DMS79 treated with DMSO at 0.1 percent for 48 hours (cell line): Measurements from ENCODE around the gene LARGE1.
A peak's percentile ranks its signal among the peaks of the same experiment; 100 is the strongest.

Experiments
- DNase-seq: peaks from one replicate; lab custom pipeline; 2025; lab: John Stamatoyannopoulos, UW

The LARGE1 gene

GRCh38 chr22:33914131-33914530, 6.1 kb downstream of the LARGE1 start:
- DNase-seq = no peak

GRCh38 chr22:33913188-33913587, 7.1 kb downstream of the LARGE1 start:
- no peak for DNase-seq

DNA sequence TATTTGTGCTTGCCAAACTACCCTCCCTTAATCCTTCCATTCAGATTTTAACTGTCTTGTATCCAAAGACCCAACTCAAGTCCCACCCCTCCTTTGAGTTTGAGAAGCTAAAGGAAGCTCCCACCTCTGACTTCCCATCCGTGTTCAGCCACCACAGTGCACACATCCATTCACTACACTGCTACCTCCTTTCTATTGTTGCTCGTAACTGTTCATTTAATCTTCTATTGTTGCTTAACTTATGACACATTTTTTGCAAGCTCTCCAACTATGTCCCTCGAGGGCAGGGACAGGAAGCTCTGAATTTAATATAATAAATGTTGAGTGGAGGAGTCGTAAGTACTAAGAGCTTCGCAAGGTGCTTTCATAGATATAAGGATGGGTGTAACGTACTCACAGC, 10.4 kb downstream of the LARGE1 start:
- DNase-seq = no peak

DNA sequence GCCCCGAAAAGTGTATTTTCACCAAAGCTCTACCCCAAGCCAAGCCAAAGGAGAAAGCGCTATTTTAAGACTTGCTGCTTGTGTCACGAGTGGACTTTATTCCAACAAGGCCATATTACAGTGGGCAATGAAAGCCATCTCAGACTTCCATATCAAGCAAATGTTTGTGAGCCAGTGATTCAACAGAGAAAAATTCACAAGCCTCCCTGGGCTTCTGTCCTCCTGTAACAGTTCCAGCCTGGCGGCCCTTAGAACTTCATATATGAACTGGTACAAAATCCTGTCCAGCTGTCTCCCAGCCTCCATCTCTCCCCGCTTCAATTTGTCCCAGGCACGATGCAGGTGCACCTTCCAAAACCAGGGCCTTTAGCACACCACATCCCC, 11.2 kb downstream of the LARGE1 start:
- no peak for DNase-seq

- DNase-seq = no peak
These were observed 11.9 kb downstream of the LARGE1 start for GRCh38 chr22:33908171-33909074.

DNA sequence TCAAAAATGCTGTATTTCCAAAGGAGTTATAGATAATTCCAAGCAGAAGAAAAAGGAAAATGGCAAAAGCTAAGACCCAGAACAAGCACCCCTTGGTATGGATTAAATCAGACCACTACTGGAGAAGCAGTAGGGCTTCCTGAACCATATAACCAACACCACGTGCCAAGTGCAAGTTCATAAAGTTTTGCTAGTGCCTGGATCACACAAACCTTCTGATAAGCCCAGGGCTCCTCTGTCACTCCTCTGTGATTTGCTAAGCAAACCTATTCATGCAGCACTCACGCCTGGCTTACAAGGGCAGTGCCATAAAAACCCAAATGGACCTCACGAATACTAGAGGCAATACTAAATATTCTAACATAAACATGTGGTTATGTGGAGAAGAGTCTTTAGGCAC, 13.3 kb downstream of the LARGE1 start:
- DNase-seq = no peak

- DNase-seq = no peak
These were observed 13.8 kb downstream of the LARGE1 start for GRCh38 chr22:33906475-33906874.

DNA sequence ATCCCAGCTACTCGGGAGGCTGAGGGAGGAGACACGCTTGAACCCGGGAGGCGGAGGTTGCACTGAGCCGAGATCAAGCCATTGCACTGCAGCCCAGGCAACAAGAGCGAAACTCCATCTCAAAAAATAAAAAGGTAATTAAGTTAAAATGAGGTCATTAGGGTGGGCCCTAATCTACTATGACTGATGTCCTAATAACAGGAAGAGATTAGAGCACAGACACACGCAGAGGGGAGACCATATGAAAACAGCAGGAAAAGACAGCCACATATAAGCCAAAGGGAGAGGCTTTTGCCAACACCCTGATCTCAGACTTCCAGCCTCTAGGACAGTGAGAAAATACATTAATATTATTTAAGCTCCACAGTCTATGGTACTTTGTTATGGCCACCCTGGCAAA, 17.3 kb downstream of the LARGE1 start:
- DNase-seq = no peak

DNA sequence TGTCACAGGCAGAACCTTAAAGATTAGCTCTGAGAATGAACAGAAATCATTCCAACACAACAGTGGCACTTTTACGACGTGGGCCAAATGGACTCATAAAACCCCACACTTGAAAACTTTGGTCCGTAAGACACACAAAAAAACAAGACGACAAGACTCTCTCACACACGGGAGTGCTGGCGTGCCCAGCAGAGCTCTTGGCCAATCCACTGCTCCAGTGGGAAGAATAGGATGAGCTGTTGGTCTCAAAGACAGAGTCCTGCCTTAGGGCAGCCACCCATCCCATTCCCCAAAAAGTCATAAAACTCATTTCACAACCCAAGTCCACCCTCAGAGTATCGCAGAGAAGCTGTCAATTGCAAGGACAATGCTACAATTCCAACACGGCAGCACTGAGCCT, 18.2 kb downstream of the LARGE1 start:
- DNase-seq = no peak

DNA sequence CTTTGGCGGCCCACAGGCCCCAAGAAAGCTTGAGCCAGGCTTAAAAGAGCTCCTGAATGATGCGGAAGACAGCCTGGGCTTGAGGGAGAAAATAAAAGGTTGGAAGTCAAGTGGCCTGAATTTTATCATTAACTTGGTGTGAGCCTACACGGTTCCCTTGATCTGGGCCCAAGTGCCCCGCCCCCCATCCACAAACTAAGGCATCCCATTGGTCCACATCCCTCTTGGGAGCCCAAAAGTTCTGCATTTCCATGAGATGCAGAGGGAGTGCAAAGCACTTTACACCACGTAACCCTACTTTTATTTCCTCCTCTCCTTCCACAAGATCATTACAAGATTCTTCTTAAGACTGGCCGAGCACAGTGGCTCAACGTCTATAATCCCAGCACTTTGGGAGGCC, 22.2 kb downstream of the LARGE1 start:
- DNase-seq = no peak

- DNase-seq = peak; percentile 42
These were observed 22.8 kb downstream of the LARGE1 start for GRCh38 chr22:33897448-33897835.

DNA sequence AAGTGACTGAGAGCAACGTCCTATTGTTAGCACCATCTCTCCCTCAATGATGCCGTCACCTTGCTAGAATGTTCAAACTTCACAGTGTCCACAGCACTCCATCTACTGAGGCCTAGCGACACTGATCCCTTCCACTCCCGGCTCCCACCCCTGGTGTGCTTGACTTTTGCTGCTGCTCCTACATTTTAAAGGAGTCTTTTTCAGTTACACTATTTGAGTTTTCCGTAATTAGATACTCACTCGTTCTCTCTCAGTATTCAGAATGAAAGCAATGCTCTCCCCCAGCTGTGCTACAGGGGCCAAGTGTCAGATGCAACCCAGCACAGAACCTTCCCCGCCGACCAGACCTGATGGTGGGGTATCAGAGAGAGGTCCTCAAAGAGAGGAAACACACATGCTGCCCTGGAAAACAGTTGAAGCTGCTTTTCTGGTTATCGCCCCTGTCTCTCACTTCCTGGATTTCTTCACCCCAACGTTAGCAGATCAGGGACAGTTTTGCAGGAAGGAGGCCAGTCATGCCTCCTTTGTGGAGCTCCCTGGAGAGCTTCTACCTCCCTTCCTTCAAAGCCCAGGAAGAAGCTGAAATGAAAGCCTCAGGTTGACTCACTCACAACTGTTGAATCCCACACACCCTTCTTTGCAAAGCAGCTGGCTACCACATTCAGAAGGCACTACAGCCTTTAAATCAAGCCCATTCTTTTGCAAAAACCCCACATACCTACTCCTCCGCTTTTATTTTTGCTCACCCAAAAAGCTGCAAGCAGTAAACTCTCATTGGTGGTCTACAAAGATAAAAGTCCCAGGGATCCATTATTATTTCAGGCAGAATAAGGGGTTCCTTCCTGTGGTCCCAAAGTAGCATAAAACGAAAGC, 23.5 kb downstream of the LARGE1 start:
- DNase-seq = no peak

DNA sequence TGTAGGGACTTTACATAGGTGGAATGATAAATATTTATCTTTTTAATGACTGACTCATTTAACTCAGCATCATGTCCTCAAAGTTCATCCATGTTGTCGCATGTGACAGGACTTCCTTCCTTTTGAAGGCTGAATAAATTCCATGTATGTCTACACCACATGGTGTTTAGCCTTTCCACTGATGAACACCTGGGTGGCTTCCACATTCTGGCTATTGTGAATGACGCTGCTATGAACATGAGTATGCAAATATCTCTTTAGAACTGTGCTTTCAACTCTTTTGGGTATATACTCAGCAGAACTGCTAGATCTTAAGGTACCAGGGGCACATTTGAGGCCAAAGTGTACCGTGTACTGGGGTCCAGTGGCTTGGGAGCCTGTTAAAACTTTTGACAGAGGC, 24.1 kb downstream of the LARGE1 start:
- no peak for DNase-seq

GRCh38 chr22:33895444-33895843, 24.8 kb downstream of the LARGE1 start:
- DNase-seq = no peak

DNA sequence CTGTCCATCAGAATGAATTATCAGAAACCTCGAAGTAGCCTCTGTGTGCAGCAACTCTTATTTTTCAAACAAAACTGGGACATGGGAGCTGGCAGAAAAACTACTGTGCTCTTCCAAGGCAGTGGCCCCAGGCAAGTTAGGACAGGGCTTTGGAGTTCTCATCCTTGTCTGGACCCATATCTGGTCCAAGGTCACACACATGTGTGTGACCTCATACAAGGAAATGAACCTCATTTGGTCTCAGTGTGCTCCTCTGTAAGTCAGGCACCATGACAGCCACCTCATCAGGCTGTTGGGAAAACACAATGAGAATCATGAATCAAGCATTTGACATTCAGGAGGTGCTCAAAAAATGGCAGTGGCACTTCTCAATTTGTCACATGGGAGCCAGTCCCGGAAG, 25.8 kb downstream of the LARGE1 start:
- no peak for DNase-seq

- DNase-seq = no peak
These were observed 26.2 kb downstream of the LARGE1 start for GRCh38 chr22:33894036-33894435.

GRCh38 chr22:33893512-33893911, 26.8 kb downstream of the LARGE1 start:
- DNase-seq = no peak

- DNase-seq = no peak
These were observed 28.3 kb downstream of the LARGE1 start for GRCh38 chr22:33891992-33892391.

GRCh38 chr22:33891455-33891854, 28.8 kb downstream of the LARGE1 start:
- DNase-seq = no peak

DNA sequence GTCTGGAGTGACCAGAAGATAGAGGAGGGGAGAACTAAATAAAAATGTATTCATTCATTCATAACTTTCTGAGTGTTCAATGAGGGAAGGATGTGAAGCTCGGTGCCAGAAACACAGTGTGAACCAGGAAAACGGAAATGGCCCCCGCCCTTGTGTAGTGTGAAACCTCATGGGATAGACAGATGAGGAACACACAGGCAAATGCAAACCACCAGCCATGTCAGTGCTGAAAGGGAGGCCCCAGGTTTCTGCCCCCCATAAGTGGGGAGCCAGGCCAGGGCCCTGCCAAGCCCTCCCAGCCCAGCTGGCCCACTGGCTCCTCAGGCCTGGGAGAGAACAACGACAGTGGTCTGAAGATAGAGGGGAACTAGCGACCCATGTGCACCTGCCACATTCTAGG, 30.5 kb downstream of the LARGE1 start:
- DNase-seq = no peak

GRCh38 chr22:33888821-33889220, 31.5 kb downstream of the LARGE1 start:
- no peak for DNase-seq

- no peak for DNase-seq
These were observed 33.1 kb downstream of the LARGE1 start for GRCh38 chr22:33887173-33887572.

GRCh38 chr22:33886696-33887095, 33.6 kb downstream of the LARGE1 start:
- no peak for DNase-seq
